ENCODE data around the gene NKAP. TPM values are rescaled to one million over a fixed set of nuclear protein-coding genes. Genes with fewer than 3 reads are reported as not detected.

Gene NKAP
- total and polyA plus RNA-seq, 9 of the 15 experiments (the other 6 are each of a cell fraction or from before 2014, with no cell fraction given) = 3.1 to 8.3 (median 7.0) TPM

DNA sequence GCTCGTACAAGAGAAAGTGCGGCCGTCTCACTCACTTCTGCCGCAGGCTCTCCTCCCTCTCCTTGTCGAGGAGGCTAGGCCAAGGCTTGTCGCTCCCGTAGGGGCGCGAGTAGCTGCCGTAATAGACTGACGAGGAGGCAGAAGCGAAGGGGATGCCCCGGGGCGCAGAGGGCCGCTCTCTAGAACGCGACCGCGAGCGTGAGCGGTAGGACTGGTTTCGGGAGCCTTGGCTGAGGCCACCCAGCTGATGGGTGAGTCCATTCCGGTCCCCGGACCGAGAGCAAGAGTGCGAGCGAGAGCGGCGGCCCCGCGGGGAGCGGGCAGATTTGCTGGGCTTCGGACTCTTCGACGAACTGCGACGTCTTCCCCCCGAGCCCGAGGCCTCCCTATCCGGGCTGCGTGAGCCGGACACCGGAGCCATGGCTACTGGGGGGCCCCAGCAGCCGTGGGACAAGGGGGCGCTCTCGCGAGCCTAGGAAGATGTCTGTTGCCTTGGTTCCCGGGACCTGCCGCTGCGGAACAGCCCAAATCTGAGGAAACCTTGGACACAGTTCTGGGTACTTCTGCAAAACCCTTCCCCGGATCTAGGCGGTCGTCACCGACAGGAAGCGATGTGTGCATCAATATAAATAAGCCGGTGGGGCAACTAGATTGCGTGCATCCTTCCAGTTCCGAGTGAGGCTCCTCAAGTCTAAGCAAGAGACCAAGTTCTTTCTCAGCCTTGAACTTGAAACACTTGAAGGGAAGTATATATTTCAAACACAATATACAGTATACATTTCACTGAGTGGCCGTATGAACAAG is at the start of gene NKAP (continued):
- TF ChIP-seq FOXJ3 (CRISPR knock-in tag; IDR thresholded peaks at IDR 0.05) = peak; percentile 74
- TF ChIP-seq BRD9 (IDR thresholded peaks at IDR 0.05; ENCODE audit: low read depth, partially characterized antibody) = no peak
- TF ChIP-seq, protein P1, sequence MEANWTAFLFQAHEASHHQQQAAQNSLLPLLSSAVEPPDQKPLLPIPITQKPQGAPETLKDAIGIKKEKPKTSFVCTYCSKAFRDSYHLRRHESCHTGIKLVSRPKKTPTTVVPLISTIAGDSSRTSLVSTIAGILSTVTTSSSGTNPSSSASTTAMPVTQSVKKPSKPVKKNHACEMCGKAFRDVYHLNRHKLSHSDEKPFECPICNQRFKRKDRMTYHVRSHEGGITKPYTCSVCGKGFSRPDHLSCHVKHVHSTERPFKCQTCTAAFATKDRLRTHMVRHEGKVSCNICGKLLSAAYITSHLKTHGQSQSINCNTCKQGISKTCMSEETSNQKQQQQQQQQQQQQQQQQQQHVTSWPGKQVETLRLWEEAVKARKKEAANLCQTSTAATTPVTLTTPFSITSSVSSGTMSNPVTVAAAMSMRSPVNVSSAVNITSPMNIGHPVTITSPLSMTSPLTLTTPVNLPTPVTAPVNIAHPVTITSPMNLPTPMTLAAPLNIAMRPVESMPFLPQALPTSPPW (CRISPR knock-in tag; IDR thresholded peaks at IDR 0.05) = no peak; the same call in 1 of the 2 replicates
- TF ChIP-seq STAT5A (IDR thresholded peaks at IDR 0.05; ENCODE audit: borderline replicate concordance, low read length) = peak; percentile 47; the same call in 1 of the 2 replicates
- peak; percentile 84 for TF ChIP-seq ATF7 (IDR thresholded peaks at IDR 0.05)
- TF ChIP-seq EGR1 (conservative IDR thresholded peaks at IDR 0.05) = no peak
- TF ChIP-seq, protein P2, sequence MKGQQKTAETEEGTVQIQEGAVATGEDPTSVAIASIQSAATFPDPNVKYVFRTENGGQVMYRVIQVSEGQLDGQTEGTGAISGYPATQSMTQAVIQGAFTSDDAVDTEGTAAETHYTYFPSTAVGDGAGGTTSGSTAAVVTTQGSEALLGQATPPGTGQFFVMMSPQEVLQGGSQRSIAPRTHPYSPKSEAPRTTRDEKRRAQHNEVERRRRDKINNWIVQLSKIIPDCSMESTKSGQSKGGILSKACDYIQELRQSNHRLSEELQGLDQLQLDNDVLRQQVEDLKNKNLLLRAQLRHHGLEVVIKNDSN (CRISPR knock-in tag; IDR thresholded peaks at IDR 0.05) = no peak
- TF ChIP-seq ZBTB8A (IDR thresholded peaks at IDR 0.05; ENCODE audit: partially characterized antibody) = no peak
- TF ChIP-seq, protein P3, sequence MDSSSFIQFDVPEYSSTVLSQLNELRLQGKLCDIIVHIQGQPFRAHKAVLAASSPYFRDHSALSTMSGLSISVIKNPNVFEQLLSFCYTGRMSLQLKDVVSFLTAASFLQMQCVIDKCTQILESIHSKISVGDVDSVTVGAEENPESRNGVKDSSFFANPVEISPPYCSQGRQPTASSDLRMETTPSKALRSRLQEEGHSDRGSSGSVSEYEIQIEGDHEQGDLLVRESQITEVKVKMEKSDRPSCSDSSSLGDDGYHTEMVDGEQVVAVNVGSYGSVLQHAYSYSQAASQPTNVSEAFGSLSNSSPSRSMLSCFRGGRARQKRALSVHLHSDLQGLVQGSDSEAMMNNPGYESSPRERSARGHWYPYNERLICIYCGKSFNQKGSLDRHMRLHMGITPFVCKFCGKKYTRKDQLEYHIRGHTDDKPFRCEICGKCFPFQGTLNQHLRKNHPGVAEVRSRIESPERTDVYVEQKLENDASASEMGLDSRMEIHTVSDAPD (CRISPR knock-in tag; IDR thresholded peaks at IDR 0.05) = no peak
- TF ChIP-seq PTTG1 (tag; IDR thresholded peaks at IDR 0.05; ENCODE audit: low read depth) = no peak
- TF ChIP-seq ETV5 (CRISPR knock-in tag; IDR thresholded peaks at IDR 0.05; ENCODE audit: low read depth) = peak; percentile 74
- TF ChIP-seq RFX5 (IDR thresholded peaks at IDR 0.05; ENCODE audit: low read depth, low read length) = no peak
- TF ChIP-seq PURB (CRISPR knock-in tag; IDR thresholded peaks at IDR 0.05; ENCODE audit: low read depth) = no peak
- no peak for TF ChIP-seq CEBPG (CRISPR knock-in tag; IDR thresholded peaks at IDR 0.05)
- TF ChIP-seq CEBPG (tag; conservative IDR thresholded peaks at IDR 0.05 in 1 of 2, IDR thresholded peaks at IDR 0.05 in 1 of 2) = no peak
- TF ChIP-seq FOS (IDR thresholded peaks at IDR 0.05; ENCODE audit: extremely low read depth, insufficient read length) = no peak
- no peak for TF ChIP-seq ZNF146 (CRISPR knock-in tag; IDR thresholded peaks at IDR 0.05; ENCODE audit: unreplicated experiment)
- peak; percentile 32 for TF ChIP-seq HNRNPLL (IDR thresholded peaks at IDR 0.05; ENCODE audit: low read depth, low read length, poor library complexity, severe bottlenecking)
- TF ChIP-seq PML (IDR thresholded peaks at IDR 0.05; ENCODE audit: low read length) = peak; percentile 64; the same call in 1 of the 2 replicates
- TF ChIP-seq HSF4 (CRISPR knock-in tag; IDR thresholded peaks at IDR 0.05; ENCODE audit: borderline replicate concordance) = no peak
- TF ChIP-seq RB1 (IDR thresholded peaks at IDR 0.05; ENCODE audit: low read depth) = peak; percentile 69
- TF ChIP-seq MAFK (IDR thresholded peaks at IDR 0.05; ENCODE audit: low read length) = no peak
- TF ChIP-seq RBFOX2 (IDR thresholded peaks at IDR 0.05; ENCODE audit: low read depth, low read length) = peak; percentile 88
- TF ChIP-seq U2AF2 (optimal IDR thresholded peaks at IDR 0.05; ENCODE audit: low read depth, low read length) = no peak
- no peak for TF ChIP-seq MECOM (CRISPR knock-in tag; IDR thresholded peaks at IDR 0.05)
- TF ChIP-seq EWSR1 (IDR thresholded peaks at IDR 0.05; ENCODE audit: borderline replicate concordance, low read depth, partially characterized antibody) = no peak
